Naive thymus-derived CD8-positive, alpha-beta T cell (primary cell): Measurements from ENCODE around the gene WWP2. TPM values are rescaled to one million over a fixed set of nuclear protein-coding genes. Genes with fewer than 3 reads are reported as not detected.
A peak's percentile ranks its signal among the peaks of the same experiment; 100 is the strongest.
"Not testable (repeated sequence)": the region's sequence is repeated elsewhere in the genome, so short reads cannot be mapped to it uniquely, and the experiment has no call there.

ENCODE experiments used
- ATAC-seq, 2 donors: fragments of 150-1000 bp; cut with Tn5 transposase in 1 of 2; sonication (Bioruptor Pico), chemical (Tn5 transposase) in 1 of 2; 1 replicate in 1 of 2; 2 replicates in 1 of 2; pipeline ENCODE4 v1.10.0; 2021; ENCODE audit warnings: mild to moderate bottlenecking in 2 of 2, moderate library complexity in 2 of 2
- POLR2A ChIA-PET: fragments of 350-600 bp; sonication (Branson Sonifier 250); formaldehyde crosslinking; loops from one replicate; lab custom pipeline; 2021; ENCODE audit warnings: antibody characterized with exemption; lab: Charles Lee
- DNase-seq, 10 donors: peaks; one replicate each; pipeline versions ENCODE4 v3.0.0 to v3.0.0-alpha.2; 2020 to 2022
- H3K27ac Mint-ChIP-seq, 10 donors: one replicate each; pipeline ENCODE4 v1.8.0; 2020 to 2022; ENCODE audit warnings: mild to moderate bottlenecking in 10 of 10, mixed read lengths in 10 of 10, moderate library complexity in 4 of 10, inconsistent platforms in 1 of 10
- H3K27me3 Mint-ChIP-seq, 5 donors: one replicate each; pipeline ENCODE4 v1.8.0; 2021 to 2022; ENCODE audit warnings: mixed read lengths in 5 of 5
- H3K36me3 Mint-ChIP-seq, 3 donors: one replicate each; pipeline ENCODE4 v1.8.0; 2020 to 2022; ENCODE audit warnings: mixed read lengths in 3 of 3, mild to moderate bottlenecking in 2 of 3, inconsistent platforms in 1 of 3
- H3K4me1 Mint-ChIP-seq, 4 donors: one replicate each; pipeline ENCODE4 v1.8.0; 2021 to 2022; ENCODE audit warnings: mixed read lengths in 4 of 4
- H3K4me3 Mint-ChIP-seq, 10 donors: one replicate each; pipeline ENCODE4 v1.8.0; 2020 to 2022; ENCODE audit warnings: mild to moderate bottlenecking in 10 of 10, mixed read lengths in 10 of 10, moderate library complexity in 6 of 10, inconsistent platforms in 1 of 10
- H3K9me3 Mint-ChIP-seq, 9 donors: one replicate each; pipeline ENCODE4 v1.8.0; 2020 to 2022; ENCODE audit warnings: mixed read lengths in 9 of 9, mild to moderate bottlenecking in 3 of 9, inconsistent platforms in 1 of 9, moderate library complexity in 1 of 9
- polyA plus RNA-seq, 3 donors: library from polyadenylated mRNA; unstranded; fragments of 300-500 nt; fragmentation: Illumina TruSeq; gene quantifications; one replicate each; pipeline ENCODE4 v1.2.3, GENCODE V29; 2021
- total RNA-seq, 8 experiments: library from RNA in 2 of 8; stranded (reverse) in 2 of 8; gene quantifications; one replicate each; pipeline ENCODE4 v1.2.3 and lab custom pipeline; 2021 to 2026

The WWP2 gene
- total and polyA plus RNA-seq, 5 experiments from 2014 or later = 27.0 to 63.3 (median 39.5) TPM

GRCh38 chr16:69775563-69775962 lies 13.4 kb downstream of the WWP2 start:
- Mint-ChIP-seq H3K4me3 (no peak overlapping the region), H3K9me3 (peaks cover 0 to 19% (median 9%) of the 10 kb centered on the region in 9 donors), H3K36me3 (peaks cover 14 to 34% (median 24%) of the 10 kb centered on the region in 3 donors), H3K27me3 (no peaks in the 10 kb centered on the region), H3K27ac (peak overlapping the region in 1 of 10 donors; percentile 16), H3K4me1 (peaks cover 9 to 50% (median 45%) of the 10 kb centered on the region in 4 donors)
- no peak for ATAC-seq
- POLR2A ChIA-PET = no interaction called here
- no peak for DNase-seq

GRCh38 chr16:69779724-69780123 lies 17.6 kb downstream of the WWP2 start:
- no peak for ATAC-seq
- Mint-ChIP-seq H3K27ac (peak overlapping the region in 3 of 10 donors; percentile 2 to 80 (median 5)), H3K4me3 (no peak overlapping the region), H3K9me3 (peaks cover 0 to 15% (median 9%) of the 10 kb centered on the region in 9 donors), H3K4me1 (peaks cover 7 to 29% (median 24%) of the 10 kb centered on the region in 4 donors), H3K27me3 (no peaks in the 10 kb centered on the region), H3K36me3 (peaks cover 14 to 51% (median 24%) of the 10 kb centered on the region in 3 donors)
- no peak for DNase-seq
- POLR2A ChIA-PET = no interaction called here

- no peak for DNase-seq
- Mint-ChIP-seq H3K9me3 (peaks cover 0 to 1% (median 0%) of the 10 kb centered on the region in 9 donors), H3K4me1 (peaks cover 9 to 23% (median 12%) of the 10 kb centered on the region in 4 donors), H3K27ac (peak overlapping the region in 8 of 10 donors; percentile 9 to 80 (median 72)), H3K4me3 (no peak overlapping the region), H3K27me3 (no peaks in the 10 kb centered on the region), H3K36me3 (peaks cover 1 to 51% (median 10%) of the 10 kb centered on the region in 3 donors)
- POLR2A ChIA-PET = no interaction called here
- ATAC-seq = peak in 1 of 2 donors; percentile 73
These were observed 19.0 kb downstream of the WWP2 start for GRCh38 chr16:69781118-69781517.

DNA sequence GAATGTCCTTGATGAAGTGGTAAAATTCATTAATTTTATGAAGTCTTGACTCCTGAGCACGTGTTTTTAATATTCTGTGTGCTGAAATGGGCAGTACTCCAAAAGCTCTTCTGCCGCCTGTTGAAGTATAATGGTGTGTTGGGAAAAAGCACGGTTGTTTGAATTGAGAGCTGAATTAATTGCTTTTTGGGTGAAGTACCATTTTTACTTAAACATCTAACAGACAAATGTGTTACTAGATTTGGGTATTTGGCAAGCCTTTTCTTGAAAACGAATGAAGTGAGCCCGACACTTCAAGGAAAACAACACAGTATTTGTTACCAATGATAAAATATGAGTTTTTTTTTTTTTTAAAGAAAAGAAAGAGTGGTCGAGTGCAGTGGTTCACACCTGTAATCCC lies 22.5 kb downstream of the WWP2 start:
- H3K36me3 Mint-ChIP-seq = peaks cover 5 to 70% (median 21%) of the 10 kb centered on the region in 3 donors
- POLR2A ChIA-PET = no interaction called here

DNA sequence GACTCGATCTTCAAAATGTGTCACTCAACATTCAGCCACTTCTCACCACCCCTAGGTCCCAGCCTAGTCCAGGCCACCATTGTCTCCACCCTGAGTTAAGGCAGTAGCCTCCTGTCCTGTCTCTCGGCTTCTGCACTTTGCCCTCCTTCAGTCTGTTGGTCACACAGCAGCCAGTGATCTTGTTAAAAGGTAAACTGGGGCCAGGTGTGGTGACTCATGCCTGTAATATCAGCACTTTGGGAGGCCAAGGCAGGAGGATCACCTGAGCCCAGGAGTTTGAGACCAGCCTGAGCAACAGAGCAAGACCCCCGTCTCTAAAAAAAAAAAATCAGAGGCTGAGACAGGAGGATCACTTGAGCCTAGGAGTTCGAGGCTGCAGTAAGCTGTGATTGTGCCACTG lies 25.8 kb downstream of the WWP2 start:
- H3K27ac Mint-ChIP-seq = no peak overlapping the region
- ATAC-seq (no peak), DNase-seq (no peak)
- no peak overlapping the region for H3K4me3 Mint-ChIP-seq
- no peaks in the 10 kb centered on the region for H3K9me3 Mint-ChIP-seq
- H3K36me3 Mint-ChIP-seq = peaks cover 5 to 87% (median 21%) of the 10 kb centered on the region in 3 donors
- no peaks in the 10 kb centered on the region for H3K27me3 Mint-ChIP-seq
- POLR2A ChIA-PET = no interaction called here
- peaks cover 0 to 4% (median under 1%) of the 10 kb centered on the region in 4 donors for H3K4me1 Mint-ChIP-seq

More for the DNA sequence above, 22.5 kb downstream of the WWP2 start:
- Mint-ChIP-seq H3K27me3 (no peaks in the 10 kb centered on the region), H3K4me3 (no peak overlapping the region), H3K9me3 (no peaks in the 10 kb centered on the region), H3K4me1 (peaks cover 8 to 23% (median 11%) of the 10 kb centered on the region in 4 donors), H3K27ac (peak overlapping the region in 1 of 10 donors; percentile 48)
- DNase-seq (no peak), ATAC-seq (no peak)

DNA sequence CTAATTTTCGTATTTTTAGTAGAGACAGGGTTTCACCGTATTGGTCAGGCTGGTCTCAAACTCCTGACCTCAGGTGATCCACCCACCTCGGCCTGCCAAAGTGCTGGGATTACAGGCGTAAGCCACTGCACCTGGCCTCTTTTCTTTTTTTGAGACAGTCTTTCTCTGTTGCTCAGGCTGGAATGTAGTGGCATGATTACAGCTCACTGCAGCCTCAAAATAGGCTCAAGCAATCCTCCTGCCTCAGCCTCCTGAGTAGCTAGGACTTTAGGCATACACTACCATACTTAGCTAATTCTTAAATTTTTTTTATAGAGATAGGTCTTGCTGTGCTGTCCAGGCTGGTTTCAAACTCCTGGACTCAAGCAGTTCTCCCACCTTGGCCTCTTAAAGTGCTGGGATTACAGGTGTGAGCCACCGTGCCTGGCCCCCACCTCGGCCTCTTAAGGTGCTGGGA lies 29.3 kb downstream of the WWP2 start:
- H3K9me3 Mint-ChIP-seq, POLR2A ChIA-PET, ATAC-seq, H3K4me1 Mint-ChIP-seq, H3K4me3 Mint-ChIP-seq, H3K27me3 Mint-ChIP-seq, H3K27ac Mint-ChIP-seq, DNase-seq: not testable (repeated sequence)
- peaks cover 5 to 67% (median 12%) of the 10 kb centered on the region in 3 donors for H3K36me3 Mint-ChIP-seq

- POLR2A ChIA-PET = no interaction called here
- no peak overlapping the region for H3K4me3 Mint-ChIP-seq
- peak overlapping the region in 4 of 10 donors; percentile 16 to 66 (median 28) for H3K27ac Mint-ChIP-seq
- ATAC-seq (no peak), DNase-seq (no peak)
- H3K27me3 Mint-ChIP-seq = no peaks in the 10 kb centered on the region
- H3K4me1 Mint-ChIP-seq = peaks cover 0 to 7% (median 5%) of the 10 kb centered on the region in 4 donors
- H3K9me3 Mint-ChIP-seq = no peaks in the 10 kb centered on the region
- peaks cover under 1 to 58% (median 2%) of the 10 kb centered on the region in 3 donors for H3K36me3 Mint-ChIP-seq
These were observed 31.4 kb downstream of the WWP2 start for GRCh38 chr16:69793526-69793925.

DNA sequence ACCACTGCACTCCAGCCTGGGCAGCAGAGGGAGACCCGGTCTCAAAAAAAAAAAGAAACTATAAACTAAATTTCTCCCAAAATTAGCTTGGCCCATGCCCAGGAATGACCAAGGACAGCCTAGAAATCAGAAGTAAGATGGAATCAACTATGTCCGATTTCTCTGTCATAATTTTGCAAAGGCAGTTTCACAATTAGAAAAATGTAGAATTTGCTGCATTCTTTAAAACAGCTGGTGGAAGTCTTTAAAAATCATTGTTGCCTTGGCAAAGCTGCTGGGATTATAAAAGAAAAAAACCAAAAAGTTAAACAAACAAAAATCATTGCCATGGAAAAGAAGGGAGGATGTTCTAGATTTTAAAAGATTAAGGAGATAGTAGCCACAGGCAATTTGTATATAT lies 32.4 kb downstream of the WWP2 start:
- Mint-ChIP-seq H3K27ac (no peak overlapping the region), H3K9me3 (no peaks in the 10 kb centered on the region), H3K4me1 (peaks cover 0 to 7% (median 5%) of the 10 kb centered on the region in 4 donors), H3K36me3 (peaks cover 0 to 60% (median under 1%) of the 10 kb centered on the region in 3 donors), H3K27me3 (no peaks in the 10 kb centered on the region), H3K4me3 (no peak overlapping the region)
- DNase-seq (no peak), ATAC-seq (no peak)
- POLR2A ChIA-PET = no interaction called here

- no peaks in the 10 kb centered on the region for H3K27me3 Mint-ChIP-seq
- ATAC-seq (peak; percentile 61 to 74), DNase-seq (peak in 5 of 10 donors; percentile 12 to 42 (median 30))
- peaks cover 0 to 54% (median 8%) of the 10 kb centered on the region in 3 donors for H3K36me3 Mint-ChIP-seq
- POLR2A ChIA-PET = no interaction called here
- no peak overlapping the region for H3K27ac Mint-ChIP-seq
- no peak overlapping the region for H3K4me3 Mint-ChIP-seq
- H3K9me3 Mint-ChIP-seq = no peaks in the 10 kb centered on the region
- peaks cover 0 to 7% (median 5%) of the 10 kb centered on the region in 4 donors for H3K4me1 Mint-ChIP-seq
These were observed 34.4 kb downstream of the WWP2 start for GRCh38 chr16:69796285-69797118.

DNA sequence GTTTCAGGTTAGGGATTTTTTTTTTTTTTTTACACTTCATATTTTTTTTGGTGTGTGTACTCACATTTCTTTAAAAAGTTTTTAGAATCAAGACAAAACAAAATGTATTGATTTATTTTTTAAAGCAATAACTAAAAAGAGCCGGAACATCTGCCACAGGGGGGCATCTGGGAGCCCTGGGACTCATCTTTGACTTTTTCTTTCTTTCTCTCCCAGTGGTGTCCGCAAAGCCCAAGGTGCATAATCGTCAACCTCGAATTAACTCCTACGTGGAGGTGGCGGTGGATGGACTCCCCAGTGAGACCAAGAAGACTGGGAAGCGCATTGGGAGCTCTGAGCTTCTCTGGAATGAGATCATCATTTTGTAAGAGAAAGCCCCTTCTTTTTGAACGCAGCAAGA lies 36.3 kb downstream of the WWP2 start:
- Mint-ChIP-seq H3K27ac (no peak overlapping the region), H3K27me3 (no peaks in the 10 kb centered on the region), H3K4me3 (no peak overlapping the region), H3K9me3 (no peaks in the 10 kb centered on the region), H3K36me3 (peaks cover 0 to 55% (median 11%) of the 10 kb centered on the region in 3 donors), H3K4me1 (peaks cover 0 to 7% (median 4%) of the 10 kb centered on the region in 4 donors)
- no peak for DNase-seq
- ATAC-seq = no peak
- POLR2A ChIA-PET = no interaction called here

- POLR2A ChIA-PET = no interaction called here
- Mint-ChIP-seq H3K27ac (no peak overlapping the region), H3K27me3 (no peaks in the 10 kb centered on the region), H3K9me3 (no peaks in the 10 kb centered on the region), H3K4me3 (no peak overlapping the region), H3K4me1 (peaks cover 0 to 7% (median 4%) of the 10 kb centered on the region in 4 donors), H3K36me3 (peaks cover 0 to 62% (median 11%) of the 10 kb centered on the region in 3 donors)
- ATAC-seq = no peak
- DNase-seq = no peak
These were observed 37.5 kb downstream of the WWP2 start for GRCh38 chr16:69799611-69800031.

DNA sequence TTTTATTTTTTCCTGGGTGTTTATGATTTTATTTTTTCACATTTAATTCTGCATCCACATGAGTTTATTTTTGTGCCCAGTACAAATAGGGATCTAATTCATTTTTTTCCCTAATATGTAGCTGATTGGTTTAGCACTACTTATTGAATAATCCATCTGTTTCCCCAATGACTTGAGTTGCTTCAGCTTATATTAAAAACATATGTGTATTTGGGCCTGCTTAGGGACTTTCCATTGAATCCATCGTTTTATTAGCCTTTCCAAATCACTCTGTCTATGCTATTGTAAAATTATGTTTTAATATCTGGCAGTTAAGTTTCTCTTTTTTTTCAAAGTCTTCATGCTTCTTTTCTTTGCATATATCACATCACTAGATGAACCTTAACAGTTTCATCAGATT lies 42.2 kb downstream of the WWP2 start:
- DNase-seq (no peak), ATAC-seq (no peak)
- Mint-ChIP-seq H3K27me3 (no peaks in the 10 kb centered on the region), H3K4me1 (no peaks in the 10 kb centered on the region), H3K9me3 (no peaks in the 10 kb centered on the region), H3K4me3 (no peak overlapping the region), H3K27ac (peak overlapping the region in 2 of 10 donors; percentile 25 to 53), H3K36me3 (peaks cover 4 to 78% (median 14%) of the 10 kb centered on the region in 3 donors)
- POLR2A ChIA-PET = no interaction called here

GRCh38 chr16:69806776-69807175 lies 44.6 kb downstream of the WWP2 start:
- H3K27me3 Mint-ChIP-seq, DNase-seq, H3K4me1 Mint-ChIP-seq, H3K9me3 Mint-ChIP-seq, H3K4me3 Mint-ChIP-seq, POLR2A ChIA-PET, H3K27ac Mint-ChIP-seq, ATAC-seq: not testable (repeated sequence)
- peaks cover 4 to 74% (median 6%) of the 10 kb centered on the region in 3 donors for H3K36me3 Mint-ChIP-seq
